ENCODE data around the gene RAB33A.
"Not testable (repeated sequence)": the region's sequence is repeated elsewhere in the genome, so short reads cannot be mapped to it uniquely, and the experiment has no call there.

Gene RAB33A

GRCh38 chrX:130228871-130229270 lies 57.1 kb downstream of the RAB33A start:
- no peak overlapping the region for H3K27ac ChIP-seq
- no peak for TF ChIP-seq ZFX (IDR thresholded peaks at IDR 0.05)
- no peak for TF ChIP-seq CTCF (conservative IDR thresholded peaks at IDR 0.05)

- H3K27ac ChIP-seq = not testable (repeated sequence)
Observed at GRCh38 chrX:130231184-130231583, 59.4 kb downstream of the RAB33A start.

Data from C4-2B (cell line).